Effector CD4-positive, alpha-beta T cell (primary cell): ENCODE data around the gene NOXO1.
"Not testable (repeated sequence)": the region's sequence is repeated elsewhere in the genome, so short reads cannot be mapped to it uniquely, and the experiment has no call there.

ENCODE experiments used
- DNase-seq: peaks from one replicate; pipeline ENCODE4 v3.0.0-alpha.2; 2020
- total RNA-seq: gene quantifications from one replicate; lab custom pipeline; 2026; lab: John Stamatoyannopoulos, UW

NOXO1 gene
- 0.94 reads per million for total RNA-seq

- no peak for DNase-seq
Measured at GRCh38 chr16:1981398-1981836, at the start of gene NOXO1. TSS of gene NOXO1 (minus strand) at chr16:1981469. CDS start at chr16:1981179, 290 bp downstream.

GRCh38 chr16:2030036-2030435, 48.8 kb upstream of the NOXO1 start:
- DNase-seq, result no peak

GRCh38 chr16:2029350-2029749, 48.1 kb upstream of the NOXO1 start:
- no peak for DNase-seq

GRCh38 chr16:2028620-2029220, 47.5 kb upstream of the NOXO1 start:
- DNase-seq, result no peak

- DNase-seq, result no peak
Measured at GRCh38 chr16:2028146-2028545, 46.9 kb upstream of the NOXO1 start.

GRCh38 chr16:2027024-2028010, 46.0 kb upstream of the NOXO1 start:
- no peak for DNase-seq

GRCh38 chr16:2026461-2027023, 45.3 kb upstream of the NOXO1 start, which contains the start of gene NHERF2:
TSS of gene NHERF2 (plus strand) at chr16:2026902. CDS start at chr16:2027006, 104 bp downstream.
- peak; percentile 31 for DNase-seq

- no peak for DNase-seq
Measured at GRCh38 chr16:2025878-2026460, 44.7 kb upstream of the NOXO1 start.

- DNase-seq, result no peak
Measured at GRCh38 chr16:2025251-2025650, 44.0 kb upstream of the NOXO1 start.

GRCh38 chr16:2024032-2024420, 42.8 kb upstream of the NOXO1 start:
- DNase-seq, result no peak

GRCh38 chr16:2023092-2024031, 42.1 kb upstream of the NOXO1 start:
- peak; percentile 94 for DNase-seq

GRCh38 chr16:2022723-2023091, 41.4 kb upstream of the NOXO1 start:
- DNase-seq, result no peak

- no peak for DNase-seq
Measured at GRCh38 chr16:2019921-2020831, 38.9 kb upstream of the NOXO1 start.

GRCh38 chr16:2019518-2019920, 38.2 kb upstream of the NOXO1 start, which contains the start of gene NPW:
TSS of gene NPW (plus strand) at chr16:2019785.
- DNase-seq, result no peak

- DNase-seq, result no peak
Measured at GRCh38 chr16:2016407-2016922, 35.2 kb upstream of the NOXO1 start.

- DNase-seq, result no peak
Measured at GRCh38 chr16:2015947-2016208, 34.6 kb upstream of the NOXO1 start.

GRCh38 chr16:2015117-2015946, 34.1 kb upstream of the NOXO1 start:
- DNase-seq, result no peak

GRCh38 chr16:2013527-2013926, 32.3 kb upstream of the NOXO1 start:
- DNase-seq, result no peak

- DNase-seq, result not testable (repeated sequence)
Measured at GRCh38 chr16:2011726-2012125, 30.5 kb upstream of the NOXO1 start.
